ENCODE measurements around the gene OR2T11.
"Not testable (repeated sequence)": the region's sequence is repeated elsewhere in the genome, so short reads cannot be mapped to it uniquely, and the experiment has no call there.

- not testable (repeated sequence) for TF ChIP-seq CTCF (conservative IDR thresholded peaks at IDR 0.05 in 1 of 2, IDR thresholded peaks at IDR 0.05 in 1 of 2; ENCODE audit: low read depth in 1 of 2, low read length in 2 of 2); EZH2 (IDR thresholded peaks at IDR 0.05; ENCODE audit: low read length, missing control alignments)
Observed at GRCh38 chr1:248641583-248641982, 6.7 kb upstream of the OR2T11 start.

Measured in fibroblast of lung (primary cell).